ENCODE data around the gene PHC2. TPM values are rescaled to one million over a fixed set of nuclear protein-coding genes. Genes with fewer than 3 reads are reported as not detected.

Gene PHC2
- total RNA-seq, 1 experiment from 2014 or later: 62.0 TPM

DNA sequence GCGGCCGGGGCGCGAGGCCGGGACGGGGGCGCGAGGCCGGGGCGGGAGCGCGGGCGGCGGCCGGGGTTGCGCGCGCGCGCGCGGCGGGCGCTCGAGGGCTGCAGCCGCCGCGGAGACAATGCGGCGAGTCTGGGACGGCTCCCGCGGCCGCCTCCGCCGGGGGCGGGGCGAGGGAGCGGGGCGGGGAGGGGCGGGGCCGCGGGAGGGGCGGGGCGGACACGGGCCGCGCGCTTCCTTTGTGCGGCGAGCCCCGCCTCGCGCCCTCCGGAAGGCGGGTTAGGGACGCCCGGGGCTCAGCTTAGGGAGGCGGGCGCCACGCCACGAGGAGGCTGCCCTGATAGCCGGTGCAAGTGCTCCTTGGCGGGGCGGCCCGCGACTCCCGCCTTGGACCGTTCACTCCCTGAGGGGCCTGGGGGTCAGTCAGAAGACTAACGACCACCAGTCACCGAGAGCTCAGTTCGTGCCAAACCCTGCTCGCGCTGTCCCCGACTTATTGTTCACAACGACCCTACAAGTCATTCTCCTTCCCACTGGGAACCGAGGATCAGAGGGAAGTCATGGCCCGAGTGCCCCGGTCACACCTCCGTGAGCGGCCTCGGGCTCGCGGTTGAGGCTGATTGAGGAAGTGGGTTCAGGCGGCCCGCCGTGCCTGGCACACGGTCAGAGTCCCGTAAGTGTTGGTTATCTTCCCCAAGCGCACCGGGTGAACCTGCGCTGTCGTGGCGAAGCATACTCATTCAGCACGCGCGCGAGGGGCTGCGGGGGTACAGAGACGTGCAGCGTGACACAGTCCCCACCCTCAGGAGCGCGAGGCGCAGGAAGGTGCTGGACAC, 80.9 kb downstream of the PHC2 start:
- DNase-seq (ENCODE audit: low spot score): peak; percentile 45

DNA sequence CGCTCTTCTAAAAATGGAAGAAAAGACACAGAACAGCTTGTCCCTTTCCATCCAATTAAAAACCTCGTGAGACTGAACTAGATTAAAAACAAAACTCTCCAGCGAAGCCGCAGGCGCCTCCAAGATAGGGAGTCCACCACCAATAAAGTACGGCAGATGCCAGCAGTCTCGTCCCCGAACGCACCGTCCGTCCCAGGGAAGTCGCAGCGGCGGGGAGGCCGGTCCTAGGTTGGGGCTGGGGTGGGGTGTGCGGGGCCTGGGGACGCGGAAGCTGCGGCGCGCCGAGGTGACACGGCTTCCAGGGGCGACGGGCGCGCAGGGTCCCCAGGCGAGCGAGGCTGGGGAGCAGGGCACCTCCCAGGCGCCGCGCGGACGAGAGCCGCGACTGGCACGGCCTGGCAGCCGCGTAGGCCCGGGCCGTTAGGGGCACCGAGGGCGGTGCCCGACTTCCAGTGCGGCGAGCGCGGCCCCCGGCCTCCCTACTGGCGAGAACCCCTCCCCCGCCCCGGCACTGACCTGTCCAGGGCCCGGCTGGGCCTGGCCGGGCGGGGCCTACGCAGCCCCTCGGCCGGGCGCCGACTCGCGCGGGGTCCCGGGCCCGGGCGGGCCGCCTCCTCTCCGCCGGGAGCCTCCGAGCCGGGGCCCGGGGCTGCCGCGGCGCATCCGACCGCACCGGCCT, 81.7 kb downstream of the PHC2 start:
- DNase-seq (ENCODE audit: low spot score): no peak

DNA sequence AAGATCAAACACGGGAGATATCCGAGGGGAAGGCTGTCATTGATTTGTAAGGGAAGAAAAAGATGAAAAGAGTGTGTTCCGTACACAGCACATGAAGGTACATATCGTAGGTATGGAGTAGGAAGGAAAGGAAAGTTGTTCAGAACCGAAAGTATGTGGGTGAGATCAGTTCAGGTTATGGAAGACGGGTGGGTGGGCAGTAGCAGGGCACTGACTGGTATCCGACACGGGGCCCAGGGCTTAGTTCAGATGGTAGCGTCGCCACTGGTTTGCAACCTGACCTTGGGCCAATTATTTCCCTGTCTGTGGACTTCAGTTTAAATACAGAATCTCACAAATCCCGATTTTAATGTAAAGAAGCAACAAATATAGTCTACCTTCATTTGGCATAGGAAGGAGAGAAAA, 82.2 kb downstream of the PHC2 start:
- no peak for DNase-seq (ENCODE audit: low spot score)

DNA sequence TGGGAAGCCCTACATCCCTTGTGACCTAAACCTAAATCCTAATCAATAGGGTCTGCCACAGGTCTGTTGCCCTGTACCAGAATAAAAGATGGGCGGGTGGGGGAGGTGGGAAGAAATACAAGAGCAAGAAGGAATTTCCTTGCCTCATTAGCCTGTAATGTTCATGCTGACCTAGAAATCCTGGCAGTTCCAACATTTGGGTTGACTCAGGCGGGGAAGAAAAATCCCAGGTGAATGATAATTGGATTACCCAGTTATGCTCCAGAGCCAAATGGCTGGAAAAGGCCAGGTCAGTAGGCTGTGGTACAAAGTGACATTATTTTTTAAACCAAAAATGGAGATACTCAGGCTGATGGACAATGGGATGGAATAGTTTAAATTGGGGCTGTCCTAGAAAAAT, 82.7 kb downstream of the PHC2 start:
- DNase-seq (ENCODE audit: low spot score): peak; percentile 29

DNA sequence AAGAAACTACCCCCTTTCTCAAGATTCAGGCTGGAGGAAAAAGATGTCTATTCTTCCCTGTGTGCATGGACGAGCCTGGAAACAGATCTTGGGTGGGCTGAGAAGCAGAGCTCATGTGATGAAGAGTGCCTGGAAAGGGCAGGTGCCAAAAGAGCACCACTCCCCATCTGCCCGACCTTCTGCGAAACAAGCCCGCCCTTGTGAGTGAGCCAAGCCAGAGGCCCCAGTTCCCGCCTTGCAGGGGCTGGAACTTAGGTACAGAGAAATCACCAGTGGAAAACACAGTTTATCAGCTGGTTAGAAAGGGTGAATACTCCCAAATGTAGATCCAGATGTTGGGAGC, 83.3 kb downstream of the PHC2 start:
- no peak for DNase-seq (ENCODE audit: low spot score)

DNA sequence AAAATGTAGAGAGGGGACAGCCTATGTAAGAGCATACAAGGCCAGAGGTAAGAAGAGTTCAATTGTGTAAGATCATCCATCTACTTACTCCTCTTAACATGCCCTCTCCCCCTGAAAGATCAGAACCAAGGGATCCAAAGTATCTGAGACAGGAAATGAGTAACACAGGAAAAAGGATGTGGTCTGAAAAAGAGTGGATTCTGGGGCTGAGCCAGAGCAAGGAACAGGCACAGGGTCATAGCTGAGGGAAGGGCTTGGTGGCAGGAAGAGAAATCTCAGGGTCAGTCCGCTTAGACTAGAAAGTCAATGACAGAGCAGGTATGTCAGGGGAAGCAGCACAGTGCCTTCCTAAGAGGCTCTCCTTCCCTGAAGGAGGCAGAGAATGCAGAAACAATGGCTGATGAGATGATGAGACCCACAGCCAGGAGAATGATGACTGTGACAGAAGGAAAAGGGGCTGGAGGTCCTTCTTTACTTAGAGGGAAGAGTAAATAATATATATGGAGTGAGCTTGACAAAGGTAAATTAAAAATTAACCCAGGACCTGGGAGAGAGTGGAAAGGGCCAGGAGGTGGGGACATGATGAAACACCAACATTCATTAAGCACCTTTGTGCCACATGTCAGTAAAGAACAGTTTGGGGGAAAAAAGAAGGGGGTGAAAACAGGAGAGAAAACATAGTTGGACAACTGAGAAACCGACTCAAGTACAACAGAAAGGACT, 83.8 kb downstream of the PHC2 start:
- DNase-seq (ENCODE audit: low spot score): peak; percentile 89

DNA sequence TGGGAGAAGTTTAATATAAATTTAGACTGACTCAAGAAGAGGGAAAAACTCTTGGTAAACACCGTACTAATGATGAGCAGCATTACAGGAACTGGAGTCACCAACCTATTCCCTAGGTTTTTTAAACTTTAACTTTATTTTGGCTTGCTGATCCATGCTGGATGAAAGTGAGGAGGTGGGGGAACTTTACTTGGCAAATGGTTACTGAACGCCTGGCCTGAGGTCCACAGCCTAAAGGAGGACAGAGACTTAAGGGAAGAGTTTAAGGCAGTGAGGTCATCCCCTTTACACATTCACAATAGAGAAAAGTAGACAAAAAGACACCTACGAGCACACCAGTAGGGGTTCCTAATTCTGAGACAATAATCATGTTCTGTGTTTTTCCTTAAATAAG, 84.4 kb downstream of the PHC2 start:
- no peak for DNase-seq (ENCODE audit: low spot score)

DNA sequence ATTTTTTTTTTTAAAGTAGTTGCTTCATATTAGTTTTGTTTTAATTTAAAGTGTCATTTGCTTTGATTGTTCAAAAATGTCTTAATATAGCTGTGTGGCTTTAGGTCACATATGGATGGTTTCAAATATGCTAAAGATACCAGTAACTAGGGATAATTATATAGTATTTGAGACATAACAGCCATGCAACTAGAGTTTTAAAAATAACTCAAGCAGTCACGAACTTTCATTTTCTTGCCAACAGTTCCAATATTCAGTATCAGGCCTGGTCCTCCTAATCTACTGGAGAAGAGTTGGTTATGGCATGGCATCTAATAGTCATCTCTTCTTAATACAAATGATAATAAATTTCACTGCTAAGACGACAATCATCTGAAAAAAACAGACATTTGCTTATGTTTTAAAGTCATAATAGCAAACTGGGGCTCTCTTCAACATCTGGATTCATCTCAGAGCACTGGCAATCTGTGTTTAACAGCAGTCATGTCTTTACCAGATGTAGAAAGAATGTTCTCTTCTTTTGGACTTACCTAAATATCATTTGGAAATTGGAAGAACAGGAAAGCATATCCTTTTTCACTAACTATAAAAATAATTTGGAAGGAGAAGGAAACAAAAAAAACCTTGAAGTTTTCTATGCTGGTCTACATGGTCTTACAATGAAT, 85.9 kb downstream of the PHC2 start:
- DNase-seq (ENCODE audit: low spot score): no peak

DNA sequence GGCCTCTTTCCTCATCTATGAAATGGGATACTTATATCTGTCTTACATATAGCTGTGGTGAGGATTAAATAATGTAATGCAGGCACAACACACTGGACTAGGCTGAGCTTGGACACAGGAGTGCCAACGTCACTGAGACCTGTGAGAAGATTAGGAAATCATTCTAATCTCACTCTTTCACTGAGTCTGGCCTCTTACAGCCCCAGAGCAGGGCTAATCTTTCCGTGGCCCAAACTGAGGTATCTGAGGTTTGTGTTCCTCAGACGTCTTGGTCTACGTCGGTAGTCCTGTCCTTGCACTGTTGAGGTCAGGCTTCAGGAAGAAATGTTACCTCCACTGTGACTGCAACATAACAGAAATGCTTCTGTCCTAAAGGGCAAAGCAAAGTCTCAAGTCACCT, 87.4 kb downstream of the PHC2 start:
- no peak for DNase-seq (ENCODE audit: low spot score)

DNA sequence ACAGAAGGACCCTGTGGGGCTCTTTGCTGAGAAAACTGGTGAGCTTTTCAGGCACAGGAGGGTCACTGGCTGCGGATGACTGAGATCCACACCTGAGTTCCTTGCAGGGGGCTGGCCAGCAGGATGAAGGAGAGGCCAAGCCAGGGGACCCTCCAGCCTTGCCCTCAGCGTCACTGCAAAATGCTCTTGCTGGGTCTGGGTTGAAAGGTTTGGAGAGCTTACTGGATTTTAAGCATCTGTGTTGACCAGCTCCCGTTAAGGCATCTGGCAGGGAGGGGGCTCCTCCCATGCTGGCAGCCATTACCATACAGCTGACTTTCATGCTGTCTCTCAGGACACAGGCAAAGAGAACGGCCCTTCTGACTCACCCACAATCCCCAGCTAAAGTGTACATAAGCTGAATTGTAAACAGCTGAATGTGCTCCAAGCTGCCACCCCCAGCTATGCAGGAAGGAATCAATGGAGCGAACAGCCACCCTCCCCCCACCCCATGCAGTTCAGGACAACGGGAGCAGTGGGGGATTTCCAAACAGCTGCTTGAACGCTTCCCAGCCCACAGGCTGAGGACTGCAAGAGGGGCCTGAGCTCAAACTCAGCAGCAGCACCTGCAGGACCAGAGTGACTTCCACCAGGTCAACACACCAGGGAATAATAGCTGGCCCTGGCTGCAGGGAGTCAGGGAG, 88.7 kb downstream of the PHC2 start:
- DNase-seq (ENCODE audit: low spot score): peak; percentile 85

DNA sequence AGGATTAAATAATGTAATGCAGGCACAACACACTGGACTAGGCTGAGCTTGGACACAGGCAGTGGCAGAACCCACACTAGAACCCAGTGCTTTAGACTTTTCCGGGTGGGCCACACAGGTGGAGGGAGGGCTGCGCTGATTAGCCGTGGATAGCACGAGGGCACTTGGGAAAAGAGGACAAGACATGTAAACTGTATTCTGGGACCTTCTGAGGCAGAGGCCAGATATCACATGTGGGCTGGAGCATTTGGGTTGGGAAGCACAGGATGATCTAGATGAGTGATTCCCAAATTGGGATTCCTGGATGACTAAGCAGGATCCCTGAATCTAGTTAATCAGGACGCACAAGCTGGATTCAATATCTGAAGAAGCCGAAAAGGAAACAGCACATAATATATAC, 89.7 kb downstream of the PHC2 start:
- DNase-seq (ENCODE audit: low spot score): no peak

DNA sequence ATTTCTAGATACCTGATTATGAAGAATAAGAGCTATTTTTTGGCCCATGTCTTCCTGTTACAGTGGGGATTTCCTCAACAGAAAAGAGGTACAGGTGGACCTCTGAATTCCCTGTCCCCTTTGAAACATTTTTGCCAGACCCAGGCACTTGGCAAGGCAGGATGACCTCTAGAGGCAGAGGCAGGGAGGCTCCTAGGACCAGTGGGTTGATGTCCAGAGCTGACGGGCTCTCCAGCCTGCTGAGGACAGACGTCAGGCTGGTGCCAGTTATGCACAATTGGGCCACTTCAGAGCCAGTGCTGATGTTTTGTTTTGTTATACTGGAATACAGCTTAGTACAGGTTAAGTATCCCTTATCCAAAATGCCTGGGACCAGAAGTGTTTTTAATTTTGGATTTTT, 91.5 kb downstream of the PHC2 start:
- DNase-seq (ENCODE audit: low spot score): no peak

DNA sequence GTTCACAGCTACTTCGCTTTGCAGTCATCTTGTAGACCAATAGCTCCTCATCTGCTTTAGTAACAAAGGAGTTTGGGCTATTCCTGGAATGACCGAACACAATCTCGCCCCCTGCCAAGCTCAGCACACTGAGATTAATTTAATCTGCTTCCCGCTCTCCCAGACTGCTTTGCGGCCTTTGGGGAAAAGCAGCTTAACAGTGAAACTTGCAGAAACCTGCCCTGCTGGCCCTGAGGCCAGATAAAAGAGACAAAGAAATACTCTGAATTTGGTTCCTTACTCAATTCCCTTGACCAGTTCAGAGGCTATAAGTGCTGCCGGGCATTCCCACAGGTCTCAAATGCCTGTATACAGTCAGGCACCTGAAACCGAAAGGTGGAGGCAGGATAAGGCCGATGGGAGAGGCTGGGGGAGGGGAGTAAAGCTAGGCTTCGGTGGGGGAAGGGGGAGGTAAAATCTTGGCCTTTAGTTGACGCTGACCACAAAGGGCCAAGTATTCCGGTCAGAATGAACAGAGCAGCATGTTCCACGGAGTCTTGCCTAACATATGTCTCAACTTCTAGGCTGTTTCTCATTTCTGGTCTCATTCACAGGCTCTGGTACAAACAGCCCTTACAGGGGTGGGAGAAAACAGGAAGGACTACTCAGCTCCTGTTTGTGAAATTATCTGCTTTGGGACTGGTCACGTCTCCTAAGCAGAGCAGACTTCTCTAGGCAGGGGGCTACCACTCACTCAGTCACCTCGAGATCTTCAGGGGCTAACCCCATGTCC, 92.3 kb downstream of the PHC2 start:
- DNase-seq (ENCODE audit: low spot score): no peak

DNA sequence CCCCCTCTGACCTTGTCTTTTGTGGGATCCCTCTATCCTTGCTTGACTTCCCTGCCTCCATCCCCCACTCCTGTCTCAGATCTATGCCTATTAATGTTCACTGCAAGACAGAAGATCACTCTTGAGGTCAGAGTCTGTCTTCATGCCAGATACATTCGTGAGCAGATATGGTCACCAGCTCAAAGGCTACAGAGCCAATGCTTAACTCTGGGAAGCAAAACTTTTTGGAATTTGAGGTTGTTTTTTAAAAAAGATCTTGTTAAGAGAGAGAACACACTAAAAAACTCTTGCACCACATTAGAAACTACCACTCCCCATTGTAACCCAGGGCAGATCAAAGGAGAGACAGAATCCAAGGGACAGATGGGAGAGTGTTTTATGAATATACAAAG, 92.9 kb downstream of the PHC2 start:
- no peak for DNase-seq (ENCODE audit: low spot score)

DNA sequence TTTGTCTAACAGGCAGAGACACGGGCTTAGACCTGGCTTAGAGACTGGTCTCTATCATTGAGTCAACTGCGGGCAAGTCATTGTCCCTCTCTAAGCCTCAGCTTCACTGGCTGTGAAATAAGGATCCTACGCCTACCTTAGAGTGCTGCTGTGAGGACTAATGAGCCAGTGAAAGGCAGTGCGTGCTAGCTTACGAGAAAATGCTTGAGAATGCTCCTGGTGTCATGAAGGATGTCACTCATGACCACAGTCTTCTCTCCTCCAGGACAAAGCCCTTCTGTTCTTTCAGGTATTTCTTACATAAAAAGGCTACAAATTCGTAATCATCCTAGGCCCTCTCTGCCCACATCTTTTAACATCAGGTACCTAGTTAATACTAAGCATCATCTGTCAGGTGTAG, 93.5 kb downstream of the PHC2 start:
- DNase-seq (ENCODE audit: low spot score): no peak

DNA sequence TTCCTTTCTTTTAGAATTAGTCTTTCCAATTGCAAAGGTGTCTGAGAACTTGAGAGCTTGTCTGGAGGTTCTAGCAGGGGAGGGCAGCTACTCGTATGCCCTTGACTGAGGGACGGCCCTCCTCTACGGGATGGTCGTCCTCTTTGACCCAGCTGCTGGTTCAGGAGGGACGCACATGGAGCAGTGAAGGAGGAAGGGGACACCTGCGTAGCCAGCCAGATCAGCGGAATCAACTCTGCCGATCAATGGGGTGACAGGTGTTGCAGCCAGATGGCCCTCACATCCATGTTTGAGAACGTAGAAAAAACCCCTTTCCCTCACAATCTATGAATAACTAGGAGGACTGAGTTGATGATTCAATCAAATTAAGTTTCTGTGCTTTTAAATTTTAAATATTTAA, 94.3 kb downstream of the PHC2 start:
- DNase-seq (ENCODE audit: low spot score): no peak

DNA sequence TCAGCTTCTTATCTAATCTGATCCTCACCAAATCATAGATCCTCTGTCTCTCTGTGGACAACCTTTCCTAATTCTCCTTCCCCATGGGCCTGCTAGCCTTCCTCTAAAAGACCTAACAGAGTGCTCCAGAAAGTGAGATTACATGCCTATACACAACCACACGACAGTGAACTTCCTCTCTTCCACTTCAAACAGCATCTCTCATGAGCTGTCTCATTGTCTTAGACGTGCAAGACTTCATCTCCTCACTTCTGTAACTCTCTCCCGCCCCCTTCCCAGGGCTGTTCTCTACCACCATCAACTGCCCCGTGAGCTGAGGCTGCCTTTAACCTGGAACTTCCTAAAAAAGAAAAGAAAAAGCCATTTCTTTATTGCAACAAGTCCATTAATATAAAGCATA, 95.9 kb downstream of the PHC2 start:
- DNase-seq (ENCODE audit: low spot score): no peak

DNA sequence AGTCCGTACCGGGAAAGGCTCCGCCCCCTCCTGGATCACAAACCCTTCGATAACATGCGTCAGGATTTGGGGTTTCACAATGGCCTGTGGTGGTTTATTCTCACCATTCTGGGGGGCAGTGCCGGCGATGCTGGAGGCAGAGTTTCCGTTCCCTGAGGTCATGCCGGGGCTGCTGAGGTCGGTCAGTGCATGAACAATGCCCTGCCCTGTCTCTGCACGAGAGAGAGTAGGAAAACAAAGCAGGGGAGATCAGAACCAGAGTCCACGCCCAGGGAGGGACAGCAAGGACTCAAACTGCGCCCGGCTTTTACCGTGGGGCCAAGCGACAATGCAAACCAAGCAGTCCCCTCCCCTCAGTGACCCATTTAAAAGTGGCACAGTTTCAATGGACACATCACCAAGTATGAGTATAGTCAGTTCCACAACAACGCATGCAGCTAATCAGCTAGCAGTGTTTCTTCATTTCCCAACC, 96.8 kb downstream of the PHC2 start:
- no peak for DNase-seq (ENCODE audit: low spot score)

DNA sequence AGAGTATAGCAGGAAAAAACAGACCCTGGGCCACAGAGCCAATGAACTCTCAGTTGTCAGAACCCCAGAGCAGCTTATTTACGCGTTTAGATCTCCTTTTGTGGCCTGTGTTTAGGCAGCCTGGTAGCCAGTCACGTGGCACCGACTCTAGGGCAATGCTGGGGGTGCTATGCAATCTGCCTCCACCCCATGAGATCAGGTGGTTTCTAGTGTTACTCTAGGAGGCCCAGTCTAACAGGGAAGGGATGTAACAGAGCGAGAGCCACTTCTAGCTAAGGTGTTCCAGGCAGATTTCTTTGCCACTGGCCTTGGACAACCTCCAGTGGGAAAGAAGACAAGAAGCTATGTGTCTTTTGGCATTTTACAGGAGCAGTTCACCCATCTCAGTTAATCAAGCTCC, 98.0 kb downstream of the PHC2 start:
- no peak for DNase-seq (ENCODE audit: low spot score)

DNA sequence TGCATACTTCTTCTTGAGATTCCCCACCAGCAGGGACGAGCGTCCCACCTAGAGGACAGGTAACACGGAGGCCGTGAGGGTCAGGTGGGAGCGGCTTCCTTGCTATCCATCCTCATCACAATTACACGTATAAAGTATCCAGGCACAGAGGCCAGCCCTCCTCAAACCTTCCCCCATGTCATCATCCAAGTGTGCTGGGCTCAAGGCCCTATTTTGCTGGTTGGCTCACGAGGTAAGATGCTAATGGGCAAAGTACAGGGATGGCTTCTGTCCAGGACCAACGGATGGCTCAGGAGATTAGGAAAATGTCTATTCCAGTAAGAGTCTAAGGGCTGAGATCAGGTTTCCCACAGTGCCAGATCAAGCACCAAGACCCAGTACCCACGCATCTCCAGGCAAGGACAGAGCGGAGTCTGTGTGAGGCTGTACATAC, 98.5 kb downstream of the PHC2 start:
- DNase-seq (ENCODE audit: low spot score): no peak

Measured in A172 (cell line).